NCI-H2196 treated with DMSO at 0.1 percent for 48 hours (cell line): Measurements from ENCODE around the gene ARL14.
"Not testable (repeated sequence)": the region's sequence is repeated elsewhere in the genome, so short reads cannot be mapped to it uniquely, and the experiment has no call there.

Experiments
- DNase-seq: peaks from one replicate; lab custom pipeline; 2025; ENCODE audit not compliant: unreplicated experiment; lab: John Stamatoyannopoulos, UW

Gene ARL14

DNA sequence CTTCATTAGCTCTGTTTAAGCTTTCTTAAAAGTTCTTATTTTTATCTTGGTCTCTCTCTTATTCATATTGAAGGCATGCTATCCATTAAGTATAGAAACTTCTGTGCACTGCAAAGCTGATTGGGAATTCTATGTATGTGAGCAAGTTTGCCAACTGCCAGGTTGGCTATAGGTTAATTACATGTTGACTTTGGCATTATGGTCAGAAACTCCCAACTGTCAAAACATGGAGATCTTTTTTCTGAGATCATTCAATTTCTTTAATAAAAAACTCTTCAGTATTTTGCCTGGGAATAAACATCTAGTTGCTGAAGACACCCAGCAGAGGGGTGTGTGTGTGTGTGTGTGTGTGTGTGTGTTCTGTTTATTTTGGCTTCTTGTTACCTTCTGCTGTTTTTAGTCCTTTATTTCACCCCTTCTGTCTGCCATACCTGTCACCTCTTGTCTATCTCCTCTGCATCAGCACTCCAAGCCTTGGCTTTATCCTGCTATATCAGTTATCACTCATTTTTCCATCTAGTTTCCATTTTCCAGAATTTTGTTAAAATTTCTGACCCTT is 1.3 kb upstream of the ARL14 start:
- no peak for DNase-seq

DNA sequence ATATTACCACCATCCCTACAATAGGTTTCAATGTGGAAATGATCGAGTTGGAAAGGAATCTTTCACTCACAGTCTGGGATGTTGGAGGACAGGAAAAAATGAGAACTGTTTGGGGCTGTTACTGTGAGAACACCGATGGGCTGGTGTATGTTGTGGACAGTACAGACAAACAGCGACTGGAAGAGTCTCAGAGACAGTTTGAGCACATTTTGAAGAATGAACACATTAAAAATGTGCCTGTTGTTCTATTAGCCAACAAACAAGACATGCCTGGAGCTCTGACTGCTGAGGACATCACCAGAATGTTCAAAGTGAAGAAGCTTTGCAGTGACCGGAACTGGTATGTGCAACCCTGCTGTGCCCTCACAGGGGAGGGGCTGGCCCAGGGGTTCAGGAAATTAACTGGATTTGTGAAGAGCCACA is 510 bp downstream of the ARL14 start:
- no peak for DNase-seq

DNA sequence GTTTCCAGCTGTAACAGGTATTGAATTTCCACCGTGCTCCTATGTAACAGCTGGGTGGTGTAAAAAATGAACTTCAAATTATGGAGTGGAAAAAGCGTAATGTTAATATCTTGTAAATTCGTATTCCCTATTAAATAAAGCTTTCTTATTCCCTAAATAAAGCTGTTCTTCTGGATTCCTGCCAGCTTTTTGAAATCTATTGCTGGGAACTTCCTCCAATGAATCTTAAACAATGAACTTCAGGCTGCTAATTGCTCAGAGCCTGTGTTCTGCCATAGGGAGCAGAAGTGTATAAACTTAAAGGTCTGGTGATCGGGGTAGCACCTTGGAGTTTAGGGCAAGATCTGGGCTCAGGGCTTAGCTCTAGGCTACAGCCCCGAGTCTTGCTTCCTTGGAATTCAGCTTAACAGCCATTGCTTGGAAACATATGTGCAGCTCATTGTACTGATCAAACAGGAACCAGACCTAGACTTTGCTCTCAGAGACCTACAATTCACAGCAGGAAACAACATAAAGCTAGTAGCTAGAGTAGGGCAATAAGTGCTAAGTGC is 1.4 kb downstream of the ARL14 start:
- DNase-seq, result no peak

DNA sequence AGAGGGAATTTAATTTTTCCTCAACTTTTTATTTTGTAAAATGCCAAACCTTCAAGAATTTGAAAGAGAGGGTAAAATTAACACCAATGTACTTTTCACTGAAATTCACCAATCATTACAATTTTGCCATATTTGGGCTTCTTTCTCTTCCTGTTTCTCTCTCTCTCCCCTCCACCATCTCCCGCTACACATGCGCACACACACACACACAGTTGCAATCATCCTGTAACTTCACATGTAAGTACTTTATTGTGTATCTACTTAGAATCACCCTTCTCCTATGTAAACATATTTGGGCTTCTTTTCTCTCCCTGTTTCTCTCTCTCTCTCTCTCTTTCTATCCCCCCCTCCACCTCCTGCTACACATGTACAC is 7.4 kb downstream of the ARL14 start:
- no peak for DNase-seq

DNA sequence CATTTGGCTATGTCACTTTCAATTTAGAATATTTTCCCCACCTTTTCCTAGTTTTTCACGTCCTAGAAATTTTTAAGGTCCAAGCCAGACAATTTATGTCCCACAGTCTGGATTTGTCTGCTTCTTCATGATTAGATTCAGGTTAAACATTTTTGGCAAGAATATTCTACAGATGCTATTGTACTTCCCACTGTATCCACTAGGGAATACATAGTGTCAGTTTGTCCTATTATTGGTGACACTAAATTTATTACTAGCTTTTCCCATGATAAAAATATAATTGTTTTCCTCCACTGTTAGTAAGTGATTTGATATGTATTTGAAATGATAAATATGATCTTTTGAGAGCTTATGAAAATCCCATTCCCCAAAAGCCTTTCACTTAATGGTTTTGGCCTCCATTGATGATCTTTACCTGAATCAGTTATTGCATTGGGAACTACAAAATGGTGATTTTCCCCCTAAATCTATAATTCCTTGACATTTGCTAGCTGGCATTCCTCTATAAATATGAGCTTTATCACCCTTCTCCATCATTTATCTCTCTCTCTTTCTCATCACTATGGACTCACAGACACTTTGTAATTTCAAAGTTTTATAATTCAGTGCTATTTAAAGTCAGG is 8.3 kb downstream of the ARL14 start:
- DNase-seq, result no peak

DNA sequence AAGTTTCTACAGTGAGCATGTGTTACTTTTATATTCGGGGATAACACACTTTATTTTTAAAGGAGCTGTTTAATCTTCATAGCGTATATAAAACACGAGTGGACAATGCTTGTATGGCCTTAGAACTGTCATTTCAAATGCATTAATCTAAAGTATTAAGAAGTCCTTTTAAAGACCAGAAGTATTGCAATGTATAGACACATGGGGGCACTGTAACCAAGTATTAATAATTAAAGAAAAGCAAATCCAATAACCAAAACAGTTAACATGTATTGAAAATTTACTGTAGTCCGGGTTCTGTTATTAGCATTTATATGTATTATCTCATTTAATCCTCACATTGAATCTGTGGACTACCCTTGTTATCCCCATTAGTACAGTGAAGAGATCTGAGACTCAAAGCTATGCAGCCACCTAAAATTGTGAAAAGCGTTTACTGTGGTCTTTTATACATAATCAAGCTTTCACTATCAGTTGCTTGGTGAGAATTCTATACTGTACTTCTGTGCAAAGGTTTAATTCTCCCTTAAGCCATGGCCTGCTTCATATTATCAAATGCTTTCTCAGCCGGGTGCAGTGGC is 10.1 kb downstream of the ARL14 start:
- peak; percentile 33 for DNase-seq

DNA sequence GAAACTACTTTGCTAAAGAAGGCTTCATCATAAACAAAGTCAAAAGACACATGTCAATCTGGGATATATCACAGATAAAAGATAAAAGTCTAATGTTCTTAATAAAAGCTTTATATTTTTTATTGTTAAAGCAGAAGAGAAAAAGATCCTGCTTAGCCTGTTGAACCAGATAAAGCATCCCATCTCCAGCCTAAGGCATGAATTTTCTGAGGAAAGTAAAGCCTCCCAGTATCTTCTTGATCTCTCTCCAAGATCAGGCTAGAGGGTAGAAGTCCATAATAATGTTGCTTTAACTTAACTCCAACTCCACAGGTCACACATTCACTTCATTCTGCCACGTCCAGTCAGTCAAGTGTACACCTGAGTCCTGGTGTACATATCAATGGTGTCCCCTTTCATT is 14.2 kb downstream of the ARL14 start:
- DNase-seq, result no peak

DNA sequence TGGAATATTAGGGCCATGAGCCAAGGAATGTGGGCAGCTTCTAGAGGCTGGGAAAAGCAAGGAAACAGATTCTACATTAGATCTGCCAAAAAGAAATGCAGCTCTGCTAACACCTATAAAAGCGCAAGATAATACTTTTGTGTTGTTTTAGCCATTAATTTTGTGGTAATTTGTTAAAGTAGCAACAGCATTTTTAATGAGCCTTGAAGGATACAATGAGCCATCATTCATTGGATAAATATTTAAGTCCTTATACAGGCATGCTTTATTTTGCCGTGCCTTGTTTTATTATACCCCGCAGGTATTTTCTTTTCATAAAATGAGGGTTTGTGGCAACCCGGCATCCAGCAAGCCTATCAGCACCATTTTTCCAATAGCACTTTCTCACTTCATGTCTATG is 15.0 kb downstream of the ARL14 start:
- no peak for DNase-seq

DNA sequence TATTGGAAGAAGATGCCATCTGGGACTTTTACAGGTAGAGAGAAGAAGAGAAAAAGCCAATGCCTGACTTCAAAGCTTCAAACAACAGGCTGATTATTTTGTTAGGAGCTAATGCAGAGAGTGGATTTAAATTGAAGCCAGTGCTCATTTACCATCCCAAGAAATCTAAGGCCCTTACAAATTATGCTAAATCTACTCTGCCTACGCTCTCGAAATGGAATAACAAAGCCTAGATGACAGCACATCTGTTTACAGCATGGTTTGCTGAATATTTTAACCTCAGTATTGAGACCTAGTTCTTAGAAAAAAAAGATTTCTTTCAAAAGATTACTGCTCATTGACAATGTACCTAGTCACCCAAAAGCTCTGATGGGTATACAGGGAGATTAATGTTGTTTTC is 16.2 kb downstream of the ARL14 start:
- no peak for DNase-seq

DNA sequence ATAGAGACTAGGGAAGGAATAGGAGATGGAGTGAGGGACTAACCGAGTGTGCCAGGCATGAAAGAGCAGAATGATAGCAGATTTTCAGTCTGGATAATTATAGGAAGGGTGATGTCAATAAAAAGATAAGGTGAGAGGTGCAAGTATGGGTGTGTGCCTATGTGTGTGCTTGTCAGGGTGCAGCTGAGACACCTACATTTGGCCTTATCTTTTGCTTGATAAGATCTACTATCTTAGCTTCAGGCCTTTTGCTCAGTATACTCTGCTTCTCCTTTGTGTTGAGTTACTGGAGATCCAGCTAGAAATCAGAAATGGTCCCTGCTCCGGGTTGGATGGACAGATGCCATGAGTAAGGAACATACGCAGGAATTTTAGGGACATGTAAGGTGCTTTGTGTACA is 17.4 kb downstream of the ARL14 start:
- DNase-seq, result no peak

DNA sequence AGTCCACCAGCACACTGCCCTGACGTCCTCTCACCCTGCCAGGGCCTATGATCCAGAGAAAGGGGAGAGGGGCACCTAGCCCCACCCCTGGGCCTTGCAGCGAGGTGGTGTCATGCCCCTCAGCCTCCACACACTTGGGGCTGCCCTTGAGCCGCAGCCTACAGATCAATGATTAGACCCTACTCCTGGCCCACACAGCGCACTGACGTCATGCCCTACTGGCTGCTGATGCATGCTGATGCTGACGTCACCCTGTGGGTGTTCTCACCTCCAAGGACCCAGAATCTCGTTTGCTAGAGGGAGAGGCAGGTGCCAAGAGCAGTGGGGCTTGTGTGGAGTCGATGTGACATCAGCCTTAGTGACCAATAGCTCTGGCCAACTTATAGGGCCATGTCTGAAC is 18.0 kb downstream of the ARL14 start:
- no peak for DNase-seq

DNA sequence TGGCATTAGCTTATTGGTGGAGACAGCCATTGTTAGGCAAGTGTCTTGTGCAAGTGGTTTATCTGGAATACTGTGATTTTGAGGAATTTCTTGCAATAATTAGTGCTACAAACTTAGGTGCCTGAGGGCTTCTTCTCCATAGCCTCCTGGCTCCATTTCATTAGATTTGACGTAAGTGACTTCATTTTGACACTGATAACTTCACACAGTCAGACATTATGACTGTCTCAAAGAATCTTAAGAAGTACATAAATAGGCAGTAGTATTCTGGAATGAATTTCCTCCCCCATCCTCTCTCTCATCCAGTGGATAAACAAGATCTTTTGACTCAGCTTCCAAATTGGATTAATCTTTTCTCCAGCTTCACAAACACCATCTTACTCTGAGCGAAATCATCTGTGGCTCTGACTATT is 19.0 kb downstream of the ARL14 start:
- DNase-seq, result no peak

DNA sequence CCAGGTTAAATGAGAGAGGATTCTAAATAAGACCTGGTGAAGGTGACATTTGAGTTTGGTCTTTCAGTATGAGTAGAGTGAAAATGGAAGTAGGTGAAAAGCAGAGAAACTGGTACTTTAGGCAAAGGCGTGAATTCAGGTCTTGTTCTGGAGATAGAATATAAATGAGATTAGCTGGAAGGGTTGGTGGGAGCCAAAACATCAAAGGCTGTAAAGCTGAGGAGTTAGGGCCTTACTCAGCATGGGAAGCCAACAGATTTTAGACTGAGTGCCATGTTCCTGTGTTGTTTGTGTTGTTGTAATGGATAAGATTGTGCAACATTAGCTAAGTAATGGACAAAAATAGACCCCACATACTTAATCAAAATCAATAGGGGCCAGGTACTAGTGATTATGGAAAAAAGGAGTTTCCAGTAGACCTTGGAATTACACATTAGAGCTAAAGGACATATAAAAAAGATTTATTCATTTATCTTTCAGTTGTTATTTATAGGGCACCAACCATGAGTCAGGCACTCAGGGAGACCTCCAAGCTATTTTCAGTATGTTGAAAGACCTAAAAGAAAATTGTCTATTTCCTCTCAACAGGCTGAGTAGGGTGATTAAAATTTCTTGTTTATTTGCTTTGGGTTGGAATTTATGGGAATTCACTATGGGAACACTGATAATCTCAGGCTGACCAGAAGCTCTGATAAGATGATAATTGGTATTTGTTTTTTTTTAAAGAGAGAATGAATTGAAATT is 20.8 kb downstream of the ARL14 start:
- no peak for DNase-seq

DNA sequence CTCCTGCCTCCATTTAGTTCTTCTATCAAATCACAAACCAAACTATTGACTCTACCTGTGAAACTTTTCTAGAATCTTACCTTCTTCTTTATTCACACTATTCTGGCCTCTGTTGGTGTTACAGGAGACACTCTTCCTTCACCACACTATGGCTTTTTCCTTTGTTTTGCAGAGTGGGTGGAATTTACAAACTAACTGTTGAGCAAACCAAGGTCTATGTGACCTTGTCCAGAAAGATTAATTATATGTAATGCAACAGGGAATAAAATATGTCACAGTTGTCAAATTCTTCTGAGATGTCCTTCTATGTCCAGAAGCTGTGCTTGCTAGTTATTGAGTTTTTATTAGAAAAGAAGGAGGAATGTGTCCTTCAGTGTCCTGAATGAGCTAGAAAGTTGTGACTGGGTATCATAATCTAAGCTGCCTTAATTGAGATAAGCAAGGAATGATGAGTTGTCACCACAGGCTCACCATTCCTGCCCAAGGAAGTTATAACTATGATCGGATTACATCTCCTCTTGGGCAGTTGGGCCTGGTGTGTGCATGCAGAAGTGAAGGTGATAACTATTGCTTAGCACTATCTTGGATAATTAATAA is 21.7 kb downstream of the ARL14 start:
- DNase-seq, result no peak

DNA sequence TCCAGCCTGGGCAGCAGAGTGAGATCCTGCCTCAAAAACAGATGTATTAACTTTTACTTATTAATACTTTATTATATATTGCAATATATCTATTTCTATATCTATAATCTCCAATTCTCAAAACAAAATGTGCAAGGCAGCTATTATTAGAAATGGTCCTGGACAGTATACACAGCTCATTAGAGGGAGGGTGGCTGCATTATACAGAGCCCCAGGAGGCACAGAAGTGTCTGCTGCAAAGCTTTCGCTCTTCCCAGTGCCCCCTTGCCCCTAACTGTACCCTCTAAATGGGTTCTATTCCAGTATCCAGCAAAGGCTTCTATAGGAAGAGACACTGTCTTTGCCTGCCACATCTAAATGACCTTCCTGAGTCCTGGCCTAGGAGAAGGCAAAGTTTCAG is 24.5 kb downstream of the ARL14 start:
- DNase-seq, result no peak

DNA sequence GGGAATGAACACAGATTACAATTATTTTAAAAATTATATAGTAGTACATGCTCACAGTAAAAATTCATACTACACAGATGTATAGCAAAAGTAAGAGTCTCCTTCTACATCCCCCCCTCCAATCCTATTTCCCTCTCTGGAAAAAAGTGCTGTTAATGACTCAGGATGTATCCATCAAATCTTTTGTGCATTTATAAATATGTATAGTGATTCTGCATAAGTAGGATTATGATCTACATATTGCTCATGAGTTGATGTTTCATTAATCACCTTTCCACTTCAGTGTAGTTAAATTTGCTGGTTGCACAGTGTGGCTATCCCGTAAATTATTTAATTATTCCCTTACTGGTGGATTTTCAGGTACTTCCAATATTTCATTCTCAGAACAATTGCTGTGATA is 25.3 kb downstream of the ARL14 start:
- no peak for DNase-seq

DNA sequence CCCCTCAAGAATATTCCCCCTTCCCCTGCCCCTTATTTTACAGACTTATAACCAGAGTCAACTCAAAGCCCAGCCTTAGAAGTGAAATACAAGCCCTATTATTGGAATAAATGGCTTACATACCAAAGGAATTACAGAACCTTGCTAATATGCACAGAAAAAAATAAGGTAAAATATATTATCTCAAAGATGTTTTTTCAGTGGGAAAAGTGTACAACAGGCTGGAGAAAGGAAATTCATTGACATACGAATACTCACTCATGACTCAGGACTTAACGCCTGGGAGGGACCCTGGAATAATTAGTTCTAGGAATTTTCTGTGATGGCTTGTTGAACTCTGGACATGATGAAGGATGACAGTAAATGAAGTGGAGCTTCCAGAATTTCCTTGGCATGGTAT is 27.0 kb downstream of the ARL14 start:
- no peak for DNase-seq

DNA sequence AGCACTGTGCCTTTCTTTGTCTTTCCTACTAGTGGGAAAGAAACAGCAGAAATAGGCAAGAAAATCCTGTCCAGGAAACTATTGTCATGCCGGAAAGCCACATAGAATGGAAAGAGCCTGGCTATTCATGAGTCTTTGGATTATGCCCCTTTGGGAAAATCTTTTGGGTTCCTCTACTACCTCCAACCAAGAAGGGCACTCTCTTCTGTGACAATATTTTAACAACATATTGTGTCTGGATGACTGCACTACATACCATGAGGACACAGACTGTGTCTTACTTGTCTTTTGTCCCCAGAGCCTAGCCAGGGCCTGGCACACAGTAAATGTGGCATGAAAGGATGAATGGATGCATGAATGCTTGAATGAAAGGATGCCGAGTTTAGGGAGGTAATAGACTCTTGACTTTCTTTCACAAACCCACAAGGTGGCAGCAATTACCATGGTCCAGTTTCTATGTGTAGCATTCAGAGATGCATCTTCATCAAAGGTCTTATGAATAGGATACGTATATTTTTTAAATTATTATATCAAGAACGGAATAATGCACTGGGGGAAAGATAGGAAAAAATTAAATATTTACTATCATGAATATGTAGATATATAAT is 30.3 kb downstream of the ARL14 start:
- peak; percentile 64 for DNase-seq

DNA sequence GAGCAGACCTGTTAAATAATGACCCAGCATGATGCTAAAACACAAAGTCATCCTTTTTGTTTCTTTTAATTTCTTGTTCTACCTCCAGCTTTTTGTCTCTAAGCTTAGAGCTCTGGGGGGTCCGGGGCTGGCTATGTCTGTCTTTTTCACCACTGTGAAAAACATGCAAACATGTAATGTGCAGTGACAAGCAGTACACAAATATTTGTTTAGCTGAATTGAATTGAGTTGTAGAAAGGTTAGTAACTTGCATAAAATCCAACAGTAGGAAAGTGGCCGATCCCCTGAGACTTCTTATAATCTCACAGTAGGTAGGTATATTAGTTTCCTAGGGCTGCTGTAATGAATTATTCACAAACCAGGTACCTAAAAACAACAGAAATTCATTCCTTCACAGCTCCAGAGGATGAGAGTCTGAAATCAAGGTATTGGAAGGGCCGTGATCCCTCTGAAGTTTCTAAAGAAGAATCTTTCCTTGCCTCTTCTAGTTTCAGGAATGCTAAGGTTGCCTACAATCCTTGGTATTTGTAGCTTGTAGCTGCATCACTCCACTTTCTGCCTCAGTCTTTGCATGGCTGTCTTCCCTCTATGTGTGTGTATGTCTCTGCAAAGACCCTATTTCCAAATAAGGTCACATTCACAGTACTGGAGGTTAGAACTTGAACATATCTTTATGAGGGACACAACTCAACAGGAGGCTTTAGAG is 32.7 kb downstream of the ARL14 start:
- no peak for DNase-seq

DNA sequence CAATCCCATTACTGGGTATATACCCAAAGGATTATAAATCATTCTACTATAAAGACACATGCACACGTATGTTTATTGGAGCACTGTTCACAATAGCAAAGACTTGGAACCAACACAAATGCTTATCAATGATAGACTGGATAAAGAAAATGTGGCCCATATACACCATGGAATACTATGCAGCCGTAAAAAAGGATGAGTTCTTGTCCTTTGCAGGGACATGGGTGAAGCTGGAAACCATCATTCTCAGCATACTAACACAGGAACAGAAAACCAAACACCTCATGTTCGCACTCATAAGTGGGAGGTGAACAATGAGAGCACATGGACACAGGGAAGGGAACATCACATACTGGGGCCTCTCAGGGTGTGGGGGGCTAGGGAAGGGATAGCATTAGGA is 36.2 kb downstream of the ARL14 start:
- DNase-seq, result not testable (repeated sequence)

DNA sequence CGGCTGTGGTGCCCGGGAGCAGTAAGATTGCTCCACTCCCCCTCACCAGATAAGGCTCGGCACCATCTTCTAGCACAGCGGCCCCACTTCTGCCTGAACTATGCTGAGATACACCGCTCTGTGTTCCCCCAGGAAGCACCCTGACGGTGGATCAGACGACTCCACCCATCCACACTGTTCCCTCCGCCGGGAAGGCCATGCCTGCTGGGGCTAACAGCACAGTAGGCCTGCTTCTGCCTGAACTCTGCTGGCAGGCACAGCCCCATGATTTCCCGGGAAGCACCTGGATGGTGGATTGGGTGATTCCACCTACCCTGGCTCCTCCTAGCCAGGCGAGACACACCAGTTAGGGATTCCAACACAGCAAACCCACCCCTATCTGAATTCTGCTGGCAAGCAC is 42.8 kb downstream of the ARL14 start:
- no peak for DNase-seq
